HG02798 (cell line): Measurements from ENCODE around the gene MLLT1.

Source experiments
- ATAC-seq: cut with Tn5 transposase; IDR thresholded peaks from one replicate; pipeline ENCODE4 v1.9.1; 2021; ENCODE audit warnings: mild to moderate bottlenecking; ENCODE audit not compliant: unreplicated experiment, poor library complexity

MLLT1 gene

DNA sequence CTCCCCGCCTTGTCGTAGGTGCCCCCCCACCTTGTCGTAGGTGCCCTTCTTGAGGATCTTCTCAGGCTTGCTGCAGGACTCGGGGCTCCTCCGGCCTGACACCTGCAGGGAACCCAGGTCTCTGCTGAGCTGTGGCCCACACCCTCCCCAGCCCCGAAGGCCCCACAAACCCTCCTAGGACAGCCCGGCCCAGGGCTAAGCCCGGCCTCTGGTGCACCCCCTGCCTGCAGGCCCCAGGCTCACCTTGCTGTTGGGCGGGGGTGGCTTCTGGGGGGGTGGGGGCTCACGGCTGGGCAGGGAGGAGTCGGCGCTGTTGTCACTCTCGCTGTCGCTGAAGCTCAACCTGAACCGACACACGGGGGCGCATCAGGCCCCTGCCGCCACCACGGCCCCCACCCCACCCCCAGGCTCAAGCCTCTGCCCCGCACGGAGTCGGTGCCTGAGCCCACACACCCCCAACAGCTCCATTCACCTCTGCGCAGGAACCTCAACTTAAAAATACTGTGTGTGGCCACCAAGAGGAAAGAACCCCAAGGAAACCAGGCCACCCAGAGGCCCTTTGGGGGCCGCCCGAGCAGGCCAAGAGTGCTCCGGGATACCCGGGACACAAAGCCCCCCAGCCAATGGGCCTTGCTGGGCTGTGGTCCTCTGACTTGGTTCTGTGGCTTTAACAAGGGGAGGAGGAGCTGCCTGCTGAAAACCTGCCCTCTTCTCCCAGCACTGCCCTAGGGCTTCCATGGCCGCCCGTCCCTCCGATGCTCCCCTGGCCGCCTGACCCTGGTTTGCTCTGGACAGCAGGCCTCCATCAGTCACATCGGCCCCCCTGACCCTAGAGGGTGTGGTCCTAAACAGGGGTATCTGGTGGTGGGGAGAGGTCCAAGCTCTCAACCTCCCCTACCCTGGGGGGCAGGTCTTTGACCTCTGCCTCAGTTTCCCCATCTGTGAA, 65.8 kb downstream of the MLLT1 start:
- no peak for ATAC-seq

DNA sequence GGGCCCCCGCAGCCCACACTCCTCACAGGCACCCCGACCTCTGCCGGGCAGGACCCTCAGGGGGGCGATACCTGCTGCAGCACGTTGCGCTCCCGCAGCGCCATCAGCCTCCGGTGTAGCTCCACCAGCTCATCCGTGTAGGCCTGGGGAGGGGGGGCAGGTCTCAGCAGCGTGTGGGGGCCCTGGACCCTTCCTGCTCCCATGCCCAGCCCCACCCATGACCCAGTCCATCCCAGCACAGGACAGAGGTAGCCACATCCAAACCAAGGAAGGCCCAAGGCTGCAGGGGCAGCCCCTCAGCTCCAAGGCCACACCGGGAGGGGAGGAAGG, 66.5 kb downstream of the MLLT1 start:
- no peak for ATAC-seq

DNA sequence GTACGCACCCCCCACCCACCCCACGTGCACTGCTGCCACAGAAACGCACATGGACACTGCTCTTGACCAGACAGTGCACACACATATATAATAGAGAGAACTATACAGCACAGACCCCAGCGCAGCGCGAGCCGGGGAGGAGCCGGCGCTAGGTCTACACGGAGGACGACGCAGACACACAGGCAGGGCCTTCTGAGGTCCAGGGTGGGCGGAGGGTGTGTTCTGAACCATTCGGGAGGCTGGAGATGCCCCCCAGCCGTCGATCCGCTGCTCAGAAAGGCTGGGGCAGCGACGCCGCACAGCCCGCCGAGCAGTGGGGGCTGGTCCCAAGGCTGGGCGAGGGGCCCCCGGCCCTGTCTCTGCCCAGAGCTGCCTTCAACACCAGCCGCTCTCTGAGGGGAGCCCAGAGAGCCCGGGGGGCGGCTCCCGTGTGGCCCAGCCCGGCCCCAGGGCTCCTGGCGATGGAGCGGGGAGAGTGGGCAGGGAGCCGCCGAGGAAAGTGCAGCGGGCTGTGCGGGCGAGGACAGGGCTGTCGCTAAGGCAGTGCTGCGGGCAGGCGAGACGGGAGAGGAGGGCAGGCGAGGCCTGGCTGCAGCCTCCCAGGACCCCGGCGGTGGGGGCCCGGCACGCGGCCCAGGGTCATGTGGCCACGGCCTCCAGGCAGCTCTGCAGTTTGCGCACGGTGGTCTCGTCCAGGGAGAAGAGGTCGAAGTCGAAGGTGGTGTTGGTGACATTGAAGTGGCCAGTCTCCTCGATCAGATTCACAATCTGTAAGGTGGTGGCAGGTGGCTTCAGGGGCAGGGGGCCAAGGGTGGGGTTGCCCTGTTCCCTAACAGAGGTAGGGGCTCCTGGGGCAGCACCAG, 67.1 kb downstream of the MLLT1 start:
- no peak for ATAC-seq

DNA sequence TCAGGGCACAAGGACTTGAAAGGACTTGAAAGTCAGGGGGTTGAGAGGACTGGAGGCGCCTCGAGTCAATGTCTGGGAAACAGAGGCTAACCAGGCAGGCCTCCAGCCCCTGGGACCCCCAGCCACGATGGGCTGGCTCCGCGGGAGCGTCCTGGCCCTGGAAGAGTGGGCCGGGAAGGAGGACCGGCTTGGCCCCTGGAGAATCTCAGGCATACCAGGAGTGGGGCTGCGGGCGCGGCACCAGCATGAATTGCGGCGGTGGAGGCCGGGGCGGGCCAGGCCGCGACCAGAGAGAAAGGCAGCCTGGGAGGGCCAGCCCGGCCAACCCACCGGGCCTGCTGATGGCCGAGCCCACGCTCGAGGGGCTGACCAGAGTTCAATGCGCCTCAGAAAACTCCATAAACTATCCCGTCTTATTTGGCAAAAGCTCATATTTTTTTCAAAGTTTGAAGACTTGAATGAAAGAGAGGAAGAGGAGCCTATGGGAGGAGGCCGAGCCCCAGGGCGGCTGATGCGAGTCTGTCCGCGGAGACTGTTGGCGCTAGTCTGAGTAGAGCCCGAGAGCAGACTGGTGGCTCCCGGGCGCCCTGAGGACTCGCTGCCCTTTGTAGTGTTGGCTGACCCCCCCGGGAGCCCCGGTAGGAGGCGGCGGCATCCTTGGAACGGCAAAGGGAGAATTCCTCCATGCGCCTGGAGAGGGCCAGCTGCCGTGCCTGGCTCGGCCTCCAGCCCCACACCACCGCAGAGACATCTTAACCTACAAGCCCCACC, 68.0 kb downstream of the MLLT1 start:
- ATAC-seq = no peak

DNA sequence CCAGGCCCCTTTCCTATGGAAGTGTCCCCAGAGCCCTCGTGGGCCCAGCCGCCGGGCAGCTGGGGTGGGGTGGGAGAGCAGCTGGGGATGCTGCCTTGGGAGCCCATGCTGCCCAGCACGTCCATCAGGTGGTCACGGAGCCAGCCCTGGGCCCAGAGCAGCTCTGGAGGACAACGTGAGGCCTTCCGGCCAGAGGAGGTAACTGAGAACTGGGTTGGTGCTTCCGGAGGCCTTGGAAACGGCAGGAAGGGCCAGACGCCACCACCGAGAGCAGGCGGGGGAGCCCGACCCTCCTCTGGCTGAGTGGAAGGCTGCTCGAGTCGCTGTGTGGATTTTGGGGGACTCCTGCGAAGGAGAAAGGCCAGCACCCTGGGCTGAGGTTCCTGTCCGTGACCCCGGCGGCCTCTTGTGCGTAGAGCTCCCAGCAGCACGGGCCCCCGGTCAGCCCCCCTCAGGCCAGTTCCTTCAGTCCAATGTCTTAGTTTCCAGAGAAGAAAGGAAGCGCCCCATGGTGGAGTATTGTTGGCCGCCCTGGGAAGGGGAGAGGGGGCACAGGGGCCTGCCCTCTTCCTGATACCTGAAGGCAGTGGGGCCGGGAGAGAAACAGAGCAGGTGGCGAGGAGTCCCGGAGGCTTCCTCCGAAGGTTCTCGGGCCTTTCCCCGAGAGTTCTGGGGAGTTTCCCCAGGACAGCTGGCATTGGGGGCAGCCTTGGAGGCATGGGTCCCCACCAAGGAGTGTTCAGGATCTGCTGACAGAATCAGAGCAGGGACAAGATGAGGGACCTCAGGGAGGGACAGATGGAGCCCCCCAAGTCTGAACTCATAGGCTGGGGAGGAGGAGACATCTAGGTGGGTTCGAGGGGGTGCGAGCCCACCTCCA, 68.8 kb downstream of the MLLT1 start:
- no peak for ATAC-seq

DNA sequence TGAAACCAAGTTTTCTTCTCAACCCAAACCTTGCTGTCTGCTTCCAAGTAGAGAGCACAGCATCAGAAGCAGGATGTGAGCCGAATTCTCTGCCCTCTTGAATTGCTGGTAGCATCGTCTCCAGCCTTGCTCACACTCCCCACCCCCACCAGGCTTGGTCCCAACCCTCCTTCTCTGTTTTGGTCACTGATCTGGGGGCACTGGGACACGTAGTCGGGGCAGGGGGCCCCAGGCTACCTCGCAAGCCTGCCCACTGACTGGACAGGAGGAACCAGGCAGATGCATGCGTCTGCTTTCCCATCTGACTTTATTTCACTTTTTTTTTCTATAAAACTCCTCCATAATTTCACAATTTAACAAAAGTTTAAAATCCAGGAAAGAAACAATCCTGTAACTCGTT, 69.7 kb downstream of the MLLT1 start:
- ATAC-seq = no peak

DNA sequence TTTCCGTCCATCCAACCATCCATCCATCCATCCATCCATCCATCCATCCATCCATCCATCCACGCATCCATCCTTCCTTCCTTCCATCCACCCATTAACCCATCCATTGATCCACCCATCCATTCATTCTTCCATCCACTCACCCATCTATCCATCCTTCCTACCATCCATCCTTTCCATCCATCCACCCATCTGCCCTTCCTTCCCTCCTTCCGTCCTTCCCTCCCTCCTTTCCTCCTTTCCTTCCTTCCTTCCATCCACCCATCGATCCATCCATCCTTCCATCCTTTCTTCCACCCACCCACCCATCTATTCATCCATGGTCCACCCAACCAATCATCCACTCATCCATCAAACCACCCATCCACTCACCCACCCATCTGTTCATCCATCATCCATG, 70.1 kb downstream of the MLLT1 start:
- ATAC-seq = no peak

DNA sequence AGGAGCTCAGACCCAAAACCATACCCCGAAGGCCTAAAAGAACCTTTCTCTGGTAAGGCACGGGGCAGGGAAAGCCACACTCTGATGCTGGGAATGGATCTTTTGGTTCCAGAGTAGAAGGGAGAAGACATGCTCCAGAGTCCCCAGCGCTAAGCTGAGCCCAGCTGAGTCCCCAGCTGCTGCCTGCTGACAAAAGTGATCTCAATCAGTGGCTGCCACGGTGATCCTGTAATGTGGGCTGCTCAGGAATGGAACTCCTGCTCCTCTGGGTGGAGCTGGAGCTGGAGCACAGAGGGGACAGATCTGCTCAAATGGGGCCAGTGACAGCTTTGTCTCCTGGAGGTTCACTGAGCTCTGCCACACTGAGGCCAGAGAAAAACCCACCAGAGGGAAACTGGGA, 70.5 kb downstream of the MLLT1 start:
- ATAC-seq = no peak

DNA sequence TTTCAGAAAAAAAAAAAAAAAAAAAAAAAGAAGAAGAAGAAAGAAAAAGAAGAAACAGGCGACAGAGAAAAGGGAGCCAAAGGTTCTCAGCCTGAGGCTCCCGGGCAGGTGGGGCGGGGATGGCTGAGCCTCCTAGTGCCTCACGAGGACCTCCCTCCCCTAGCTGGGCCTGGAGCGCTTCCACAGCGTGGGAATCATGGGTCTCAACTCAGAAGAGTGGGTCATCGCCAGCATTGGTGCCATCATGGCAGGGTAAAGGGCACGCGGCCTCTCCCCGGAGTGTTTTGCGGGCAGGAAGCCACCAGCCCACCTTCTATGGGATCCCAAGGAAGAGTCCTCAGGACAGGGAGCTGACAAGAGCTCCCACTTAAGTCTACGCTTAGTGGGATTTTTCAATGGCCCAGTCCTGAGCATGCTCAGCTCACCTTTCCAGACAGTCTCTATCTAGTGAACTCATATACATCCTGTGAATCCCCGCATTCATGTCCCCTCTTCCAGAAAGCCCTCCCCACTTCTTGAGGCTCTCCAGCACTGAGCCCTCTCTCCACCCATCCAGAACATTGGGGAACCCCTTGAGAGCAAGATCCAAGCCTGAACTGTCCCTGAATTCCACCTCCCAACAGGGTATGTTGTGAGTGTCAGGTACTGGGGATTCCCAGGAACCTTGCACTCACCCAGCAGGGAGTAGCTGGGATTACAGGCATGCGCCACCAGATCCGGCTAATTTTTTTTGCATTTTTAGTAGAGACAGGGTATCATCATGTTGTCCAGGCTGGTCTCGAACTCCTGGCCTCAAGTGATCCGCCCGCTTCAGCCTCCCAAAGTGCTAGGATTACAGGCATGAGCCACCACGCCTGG, 74.7 kb downstream of the MLLT1 start:
- ATAC-seq = no peak

DNA sequence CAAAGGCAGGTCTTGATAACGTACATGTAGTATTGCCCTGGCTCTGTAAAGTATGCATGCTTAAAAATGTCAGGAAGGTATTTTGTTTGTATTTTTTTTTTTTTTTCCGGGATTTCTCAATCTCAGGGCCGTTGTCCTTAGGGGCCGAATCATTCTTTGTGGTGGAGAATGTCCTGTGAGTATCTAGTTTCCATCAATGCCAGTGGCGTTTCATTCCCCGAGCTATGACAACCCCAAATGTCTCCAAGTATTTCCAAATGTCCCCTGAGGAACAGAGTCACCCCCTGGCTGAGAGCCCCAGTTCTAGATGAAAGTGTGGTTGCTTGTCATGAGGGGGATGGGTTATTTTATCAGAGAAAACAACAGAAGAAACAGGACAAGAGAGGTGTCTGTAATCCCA, 75.6 kb downstream of the MLLT1 start:
- ATAC-seq = no peak

DNA sequence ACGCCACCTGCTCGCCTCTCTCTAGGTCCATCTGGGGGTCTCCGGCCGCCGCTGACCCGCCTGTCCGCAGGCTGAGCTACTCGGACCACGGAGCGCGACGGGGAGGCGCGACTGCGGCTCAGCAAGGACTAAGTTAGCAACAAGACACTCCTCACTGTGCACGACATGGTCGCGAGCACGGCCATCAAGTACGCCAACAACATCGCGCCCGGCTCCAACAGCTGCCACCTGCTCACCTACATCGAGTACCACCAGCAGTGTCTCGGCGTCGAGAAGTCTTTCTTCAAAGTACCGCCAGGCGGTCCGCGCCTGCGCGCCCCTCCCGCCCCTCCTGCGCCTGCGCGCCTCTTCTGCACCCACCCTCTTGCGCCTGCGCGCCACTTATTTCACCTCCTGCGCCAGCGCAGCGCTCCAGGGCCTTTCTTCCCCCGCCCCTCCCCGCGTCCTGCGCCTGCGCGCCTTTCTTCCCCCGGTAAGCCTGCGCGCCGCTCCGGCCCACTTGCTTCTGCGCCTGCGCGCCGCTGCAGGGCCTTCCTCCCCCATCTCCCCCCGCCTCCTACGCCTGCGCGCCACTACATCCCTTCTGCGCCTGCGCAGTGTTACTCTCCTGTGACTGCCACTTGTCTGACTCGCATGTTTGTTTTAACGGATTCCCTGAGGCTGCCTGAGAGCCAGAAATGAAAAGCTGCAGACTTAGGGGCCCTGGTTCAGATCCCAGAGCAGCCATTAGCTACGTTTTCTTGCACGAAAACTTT, 80.4 kb downstream of the MLLT1 start:
- ATAC-seq = peak; percentile 93

DNA sequence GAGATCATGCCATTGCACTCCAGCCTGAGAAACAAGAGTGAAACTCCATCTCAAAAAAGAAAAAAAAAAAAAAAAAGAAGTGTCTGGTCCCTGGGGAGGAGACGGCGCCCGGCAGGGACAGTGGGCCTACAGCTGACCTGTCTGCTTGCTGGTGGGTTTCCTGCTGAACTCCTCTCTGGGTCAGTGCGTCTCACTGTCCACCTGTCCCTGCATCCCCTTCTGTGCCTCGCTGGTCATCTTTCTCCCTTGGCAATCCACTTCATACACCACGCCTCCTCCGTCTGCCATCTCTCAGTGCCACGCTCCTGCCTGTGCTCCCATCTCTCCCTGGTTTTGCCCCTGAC, 80.9 kb downstream of the MLLT1 start:
- ATAC-seq = no peak

DNA sequence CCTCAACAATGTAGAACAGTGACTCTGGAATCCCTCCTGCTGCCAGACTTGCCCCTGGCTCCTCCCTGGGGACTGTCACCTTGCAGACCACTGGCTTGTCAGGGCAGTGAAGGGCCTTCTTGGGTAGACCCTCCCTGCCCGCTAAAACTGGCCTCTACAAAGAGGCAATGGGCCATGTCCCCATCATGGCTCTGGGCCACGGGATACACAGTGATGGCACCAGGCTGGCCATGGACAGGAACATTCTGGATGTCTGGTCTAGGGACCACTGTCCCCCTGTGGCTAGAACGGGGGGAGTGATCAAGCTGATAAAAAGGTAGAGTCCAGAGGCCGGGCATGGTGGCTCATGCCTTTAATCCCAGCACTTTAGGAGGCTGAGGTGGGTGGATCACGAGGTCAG, 83.4 kb downstream of the MLLT1 start:
- no peak for ATAC-seq

DNA sequence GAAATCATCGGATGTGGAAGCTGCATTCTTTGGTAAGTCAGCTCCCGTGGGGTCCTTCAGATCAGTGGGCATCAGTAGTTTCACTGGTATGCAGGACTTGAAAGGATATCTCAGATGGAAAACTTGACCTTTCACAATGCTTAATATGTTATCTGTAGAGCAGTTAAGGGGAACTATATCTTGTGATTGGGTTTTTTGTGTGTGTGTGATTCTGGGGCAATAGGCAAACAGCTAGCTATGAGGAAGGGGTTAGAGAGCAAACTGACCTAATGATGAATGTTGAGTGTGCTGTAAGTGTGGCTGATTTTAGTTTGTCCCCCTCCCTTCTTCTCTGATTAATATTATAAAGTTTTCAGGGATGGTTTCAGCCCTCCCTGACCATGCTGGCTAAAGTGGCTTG, 91.0 kb downstream of the MLLT1 start:
- ATAC-seq = no peak

DNA sequence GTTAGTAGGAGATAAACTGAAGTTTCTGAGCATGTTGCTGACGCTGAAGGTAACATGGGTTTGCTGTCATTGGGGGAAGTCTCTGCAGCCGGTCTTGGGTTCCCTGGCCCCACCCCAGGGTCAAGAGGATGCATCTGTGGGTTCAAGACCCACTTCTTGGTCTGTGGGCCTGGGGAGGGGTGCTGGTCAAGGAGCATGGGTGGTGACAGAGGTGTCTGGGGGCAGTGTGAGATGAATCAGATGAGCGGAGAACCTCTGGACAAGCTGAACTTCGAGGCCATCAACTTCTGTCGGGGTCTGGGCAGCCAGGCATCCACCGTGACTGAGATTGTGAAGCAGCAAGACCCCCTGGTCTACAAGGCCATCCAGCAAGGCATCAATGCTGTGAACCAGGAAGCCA, 92.4 kb downstream of the MLLT1 start:
- no peak for ATAC-seq

DNA sequence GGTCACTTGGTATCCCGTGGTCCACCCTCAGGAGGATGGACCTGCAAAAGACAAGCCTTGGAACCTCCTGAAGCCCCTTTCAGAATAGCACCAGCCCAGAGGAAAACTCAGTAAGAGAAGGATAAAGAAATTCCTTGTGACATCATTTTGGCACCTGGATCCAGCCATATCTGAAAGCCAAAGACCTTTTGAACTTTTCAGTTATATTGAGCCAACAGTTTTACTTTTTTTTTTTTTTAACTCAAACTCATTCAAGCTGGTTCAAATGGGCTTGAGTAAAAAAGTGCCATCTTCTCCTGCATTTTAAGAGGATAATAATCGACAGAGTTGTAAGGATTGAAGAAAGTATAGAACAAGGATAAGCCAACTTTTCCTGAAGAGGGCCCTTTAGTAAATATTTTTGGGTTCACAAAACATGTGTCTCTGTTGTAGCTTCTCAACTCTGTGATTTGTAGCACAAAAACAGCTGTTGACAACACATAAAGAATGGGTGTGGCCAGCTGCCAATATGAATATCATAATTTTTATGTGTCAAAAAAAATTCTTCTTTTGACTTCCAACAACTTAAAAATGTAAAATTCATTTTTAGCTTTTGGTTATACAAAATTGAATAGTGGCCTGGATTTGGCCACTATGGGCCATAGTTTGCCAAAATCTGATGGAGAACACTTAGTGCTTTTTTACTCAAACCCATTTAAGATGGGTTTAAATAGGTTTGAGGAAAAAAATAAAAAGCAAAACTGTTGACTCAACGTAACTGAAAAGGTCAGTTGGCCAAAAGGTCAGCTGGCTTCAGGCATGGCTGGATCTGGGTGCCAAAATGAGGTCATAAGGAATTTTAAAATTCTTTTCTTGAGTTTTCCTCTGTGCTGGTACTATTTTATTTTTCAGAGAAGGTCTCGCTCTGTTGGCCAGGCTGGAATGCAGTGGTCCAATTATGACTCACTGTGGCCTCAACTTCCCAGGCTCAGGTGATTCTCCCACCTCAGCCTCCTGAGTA, 93.6 kb downstream of the MLLT1 start:
- no peak for ATAC-seq
